A673 (cell line): ENCODE results near the gene TASOR2.

ENCODE experiments used
- EZH2 ChIP-seq: fragments of 200-600 bp; sonication (generic); IDR thresholded peaks from 2 replicates; pipeline ENCODE4 v1.6.1; 2017; ENCODE audit warnings: borderline replicate concordance, low read depth, mild to moderate bottlenecking, mixed read lengths, antibody characterized with exemption, low read length; ENCODE audit not compliant: poor library complexity, severe bottlenecking
- TF ChIP-seq, protein P1 (sequence below): fragments of 300-800, 200-600 bp; sonication (generic); conservative IDR thresholded peaks from 2 replicates; pipeline ENCODE4 v1.5.1; 2017; ENCODE audit warnings: low read depth, mild to moderate bottlenecking, antibody characterized with exemption, low read length, moderate library complexity, mixed read lengths

DNA sequence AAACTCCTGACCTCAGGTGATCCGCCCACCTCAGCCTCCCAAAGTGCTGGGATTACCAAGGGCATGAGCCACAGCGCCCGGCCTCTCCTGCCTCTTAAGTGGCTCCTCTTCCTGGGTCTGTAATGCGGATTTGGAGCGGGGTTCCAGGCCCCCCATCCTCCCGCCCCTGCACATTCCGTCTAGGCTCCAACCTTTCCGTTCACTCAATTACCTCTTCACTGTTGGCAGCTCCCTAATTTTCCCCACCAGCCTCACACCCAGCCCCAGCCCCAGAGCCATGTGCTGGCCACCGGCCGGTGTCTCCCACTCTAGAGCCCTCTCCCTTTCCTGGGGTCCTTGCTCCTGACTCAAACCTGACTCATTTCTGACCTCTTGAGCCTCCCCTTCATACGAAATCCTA is 34.9 kb upstream of the TASOR2 start:
- no peak for TF ChIP-seq EZH2
- TF ChIP-seq, protein P1, sequence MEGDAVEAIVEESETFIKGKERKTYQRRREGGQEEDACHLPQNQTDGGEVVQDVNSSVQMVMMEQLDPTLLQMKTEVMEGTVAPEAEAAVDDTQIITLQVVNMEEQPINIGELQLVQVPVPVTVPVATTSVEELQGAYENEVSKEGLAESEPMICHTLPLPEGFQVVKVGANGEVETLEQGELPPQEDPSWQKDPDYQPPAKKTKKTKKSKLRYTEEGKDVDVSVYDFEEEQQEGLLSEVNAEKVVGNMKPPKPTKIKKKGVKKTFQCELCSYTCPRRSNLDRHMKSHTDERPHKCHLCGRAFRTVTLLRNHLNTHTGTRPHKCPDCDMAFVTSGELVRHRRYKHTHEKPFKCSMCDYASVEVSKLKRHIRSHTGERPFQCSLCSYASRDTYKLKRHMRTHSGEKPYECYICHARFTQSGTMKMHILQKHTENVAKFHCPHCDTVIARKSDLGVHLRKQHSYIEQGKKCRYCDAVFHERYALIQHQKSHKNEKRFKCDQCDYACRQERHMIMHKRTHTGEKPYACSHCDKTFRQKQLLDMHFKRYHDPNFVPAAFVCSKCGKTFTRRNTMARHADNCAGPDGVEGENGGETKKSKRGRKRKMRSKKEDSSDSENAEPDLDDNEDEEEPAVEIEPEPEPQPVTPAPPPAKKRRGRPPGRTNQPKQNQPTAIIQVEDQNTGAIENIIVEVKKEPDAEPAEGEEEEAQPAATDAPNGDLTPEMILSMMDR: no peak
